Stimulated activated CD4-positive, alpha-beta T cell treated with anti-CD3 and anti-CD28 coated beads, Interleukin-1b, Interleukin-23, amount 100 ng/mL, for 1 hour (primary cell): ENCODE data around the gene GVQW3.

Experiments
- DNase-seq, 2 donors: peaks; one replicate each; pipeline ENCODE4 v3.0.0-alpha.2; 2020; ENCODE audit warnings: low read depth in 2 of 2

GVQW3 gene

GRCh38 chr11:76380977-76381719 lies at the start of gene GVQW3, which contains the start of gene THAP12:
Gene GVQW3 (plus strand): TSS chr11:76381323. CDS start chr11:76381829, 506 bp downstream.
Gene THAP12 (minus strand): TSS chr11:76381132. CDS start chr11:76380836, 296 bp downstream.
- DNase-seq = peak; percentile 89 to 95

- no peak for DNase-seq
These were observed 46.2 kb upstream of the GVQW3 start for GRCh38 chr11:76334826-76335389.

DNA sequence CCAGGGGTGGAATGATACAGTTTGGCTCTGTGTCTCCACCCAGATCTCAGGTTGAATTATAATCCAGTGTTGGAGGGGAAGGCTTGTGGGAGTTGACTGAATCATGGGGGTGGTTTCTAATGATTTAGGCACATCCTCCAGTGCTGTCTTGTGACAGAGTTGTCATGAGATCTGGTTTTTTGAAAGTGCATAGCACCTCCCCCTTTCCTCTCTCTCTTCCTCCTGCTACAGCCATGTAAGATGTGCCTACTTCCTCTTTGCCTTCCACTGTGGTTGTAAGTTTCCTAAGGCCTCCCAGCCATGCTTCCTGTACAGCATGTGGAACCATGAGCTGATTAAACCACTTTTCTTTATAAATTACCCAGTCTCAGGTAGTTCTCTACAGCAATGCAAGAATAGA lies 45.3 kb upstream of the GVQW3 start:
- DNase-seq = no peak

DNA sequence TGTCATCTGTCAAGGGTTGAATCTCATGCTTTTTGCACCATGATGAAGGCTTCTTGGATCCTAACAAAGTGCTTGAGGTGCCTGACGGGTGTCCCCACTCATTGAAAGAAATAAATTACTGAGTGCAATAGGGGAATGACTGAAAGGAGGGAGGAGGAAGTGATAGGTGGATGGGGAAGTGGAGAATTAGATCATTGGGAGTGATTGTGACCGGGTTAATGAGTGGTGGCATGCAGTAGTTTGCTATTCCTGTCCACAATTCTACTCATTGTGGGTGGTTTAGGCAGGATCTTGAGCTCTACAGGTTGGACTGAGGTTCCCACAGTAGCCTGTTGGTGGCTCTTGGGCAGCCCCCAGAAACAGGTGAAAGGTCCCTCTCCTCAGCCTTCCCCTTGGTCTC lies 44.5 kb upstream of the GVQW3 start:
- no peak for DNase-seq

GRCh38 chr11:76337469-76337868 lies 43.7 kb upstream of the GVQW3 start:
- no peak for DNase-seq

DNA sequence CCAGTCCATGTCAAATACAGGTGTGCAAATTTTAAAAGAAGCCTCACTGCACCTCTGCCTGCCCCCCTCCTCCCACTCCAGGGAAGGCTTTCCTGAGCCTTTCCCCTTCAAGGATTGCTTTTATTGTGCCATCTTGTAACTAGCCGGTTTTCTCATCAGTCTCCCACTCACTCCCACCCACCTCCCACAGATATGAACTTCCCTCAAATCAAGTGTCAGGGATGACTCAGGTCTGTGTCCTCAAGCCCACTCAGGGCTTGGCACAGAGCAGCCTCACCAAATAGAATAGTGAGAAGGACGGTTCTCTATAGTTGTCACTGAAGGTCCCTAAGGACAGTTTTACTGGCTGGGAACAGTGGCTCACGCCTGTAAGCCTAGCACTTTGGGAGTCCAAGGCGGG lies 43.2 kb upstream of the GVQW3 start:
- DNase-seq = no peak

DNA sequence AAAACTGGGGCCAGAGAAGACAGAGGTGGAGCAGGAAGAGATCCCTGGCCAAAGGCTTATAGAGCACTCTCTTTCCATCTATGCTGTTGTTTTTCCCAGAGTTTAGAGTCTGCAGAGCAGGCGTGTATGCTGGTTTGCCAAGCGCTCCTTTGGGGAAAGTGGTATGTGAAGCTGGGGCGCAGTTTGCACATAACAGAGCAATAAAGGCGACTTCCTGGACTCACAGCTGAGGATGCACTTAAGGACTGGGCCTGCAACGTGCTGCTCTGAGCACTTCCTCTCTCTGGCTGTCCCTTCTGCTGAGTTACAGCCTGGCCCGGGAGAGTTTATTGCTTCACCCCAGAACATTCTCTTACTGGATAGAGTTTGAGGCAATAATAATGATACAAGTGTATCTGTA lies 41.9 kb upstream of the GVQW3 start:
- DNase-seq = no peak

- no peak for DNase-seq
These were observed 33.7 kb upstream of the GVQW3 start for GRCh38 chr11:76347466-76347865.

GRCh38 chr11:76348348-76348747 lies 32.8 kb upstream of the GVQW3 start:
- DNase-seq = no peak

DNA sequence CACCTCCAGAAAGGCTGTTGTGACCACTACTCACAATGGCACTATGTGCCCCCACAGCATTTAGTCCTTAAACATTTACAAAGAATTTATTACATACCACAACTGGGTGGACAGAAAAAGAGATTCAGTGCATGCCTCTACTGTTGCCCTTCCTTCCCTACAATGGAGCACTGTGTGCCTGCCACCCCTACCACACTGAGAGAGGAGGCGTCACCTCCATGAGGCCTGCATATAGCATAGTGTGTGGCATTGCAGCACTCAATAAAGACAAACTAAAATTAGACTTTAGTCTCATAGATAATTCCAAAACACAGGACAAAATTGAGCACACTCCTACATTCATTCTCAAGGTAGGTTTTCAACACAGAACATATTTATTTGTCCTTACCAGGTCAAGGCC lies 26.0 kb upstream of the GVQW3 start:
- DNase-seq = no peak

GRCh38 chr11:76361374-76361773 lies 19.7 kb upstream of the GVQW3 start:
- DNase-seq = no peak

DNA sequence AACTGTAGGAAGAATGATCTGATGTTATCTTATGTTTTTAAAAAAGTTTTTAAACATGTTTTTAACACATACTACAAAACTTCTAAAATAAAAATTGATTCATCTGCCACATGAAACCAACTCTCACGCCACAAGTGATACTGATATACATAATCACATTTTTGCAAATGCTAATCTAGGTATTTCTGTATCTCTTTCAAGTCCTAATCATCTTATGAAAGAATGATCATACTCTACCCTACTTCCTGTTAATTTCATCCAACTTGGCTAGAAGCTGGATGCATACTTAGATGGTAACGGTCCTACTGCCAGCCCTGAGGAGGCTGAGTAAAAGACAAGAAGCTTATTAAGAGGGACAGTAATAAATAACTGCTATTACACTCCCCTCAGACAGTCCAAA lies 19.3 kb upstream of the GVQW3 start:
- DNase-seq = no peak

GRCh38 chr11:76362716-76363115 lies 18.4 kb upstream of the GVQW3 start:
- DNase-seq = no peak

- DNase-seq = no peak
These were observed 16.0 kb upstream of the GVQW3 start for GRCh38 chr11:76365038-76365679.

GRCh38 chr11:76368490-76368889 lies 12.6 kb upstream of the GVQW3 start:
- no peak for DNase-seq

DNA sequence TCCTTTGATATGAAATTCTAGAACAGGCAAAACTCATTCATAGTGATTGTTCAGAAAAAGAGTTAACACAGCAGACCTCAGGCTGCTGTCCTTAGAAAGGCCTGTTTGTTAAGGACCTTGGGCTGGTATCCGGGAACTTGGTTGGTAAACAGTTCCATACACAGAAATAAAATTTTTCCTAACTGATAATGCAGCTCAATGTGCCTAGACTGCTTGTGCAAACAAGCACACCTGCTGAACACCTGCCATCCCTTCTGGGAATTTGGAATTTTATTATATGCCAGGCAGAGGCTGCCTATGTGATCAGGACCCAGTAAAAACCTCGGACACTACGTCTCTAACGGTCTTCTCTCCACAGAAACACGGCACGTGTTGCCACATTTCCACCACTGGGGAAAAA lies 11.7 kb upstream of the GVQW3 start:
- no peak for DNase-seq

DNA sequence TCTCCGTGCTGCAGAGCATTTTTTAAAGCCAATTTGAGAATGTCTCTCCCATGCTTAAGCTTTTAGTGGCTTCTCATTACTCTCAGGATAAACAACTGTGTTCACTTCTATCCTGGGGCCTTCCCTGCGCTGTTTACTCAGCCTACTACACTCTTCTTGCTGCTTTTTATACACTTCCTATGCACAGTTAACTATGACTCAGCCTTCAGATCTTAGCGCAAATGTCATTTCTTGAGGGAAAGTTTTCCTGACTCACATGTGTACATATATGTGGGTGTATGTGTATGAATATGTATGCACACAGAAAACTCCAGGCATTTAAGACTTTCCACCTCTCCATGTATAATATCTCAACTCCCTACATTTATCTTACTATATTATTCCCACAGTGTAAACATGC lies 10.0 kb upstream of the GVQW3 start:
- peak in 1 of 2 donors; percentile 7 for DNase-seq

DNA sequence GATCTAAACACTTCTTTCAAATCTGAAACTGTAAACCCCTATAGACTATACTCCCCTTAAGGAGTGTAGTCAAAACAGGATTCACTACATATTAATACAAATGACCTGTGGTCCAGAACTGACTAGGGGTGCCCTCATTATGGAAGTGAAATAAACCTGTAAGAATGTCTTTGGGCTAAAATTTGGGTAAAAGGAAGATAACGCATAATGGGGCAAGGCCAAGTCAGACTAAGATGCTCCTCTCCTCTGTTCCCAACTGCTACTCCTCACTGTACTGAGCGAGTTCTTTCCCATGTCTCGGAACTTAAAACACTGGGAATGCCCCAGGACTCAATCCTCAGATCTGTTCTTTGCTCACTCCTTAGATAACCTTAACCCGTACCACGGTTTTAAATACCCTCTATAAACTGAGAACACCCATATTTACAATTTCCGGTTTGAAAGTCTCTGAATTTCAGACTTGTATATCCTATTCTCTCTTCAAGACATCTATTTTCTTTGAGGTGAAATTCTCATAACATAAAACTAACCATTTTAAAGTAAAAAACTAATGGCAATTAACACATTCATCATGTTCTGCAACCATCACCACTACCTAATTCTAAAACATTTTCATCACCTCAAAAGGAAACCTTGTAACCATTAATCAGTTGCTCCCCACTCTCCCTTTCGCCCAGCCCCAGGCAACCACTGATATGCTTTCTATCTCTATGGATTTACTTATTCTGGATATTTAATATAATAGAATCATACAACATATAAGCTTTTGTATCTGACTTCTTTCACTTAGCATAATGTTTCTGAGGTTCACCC lies 4.2 kb upstream of the GVQW3 start:
- no peak for DNase-seq

DNA sequence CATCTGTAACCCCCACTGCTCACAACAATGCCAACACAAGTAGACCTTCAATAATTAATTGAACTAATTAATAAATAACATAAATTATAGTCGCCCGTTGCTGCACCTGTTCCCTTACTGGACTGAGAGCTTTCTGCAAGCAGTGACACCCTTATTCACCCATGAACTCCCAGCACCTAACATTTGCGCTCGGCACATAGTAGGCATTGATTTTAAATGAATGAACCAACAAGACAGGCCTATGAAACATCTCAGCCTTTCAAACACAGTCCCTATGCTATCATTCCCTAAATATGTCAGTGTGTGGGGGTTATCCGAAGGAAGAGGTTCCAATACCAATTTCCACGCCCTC lies 1.3 kb upstream of the GVQW3 start:
- no peak for DNase-seq

- DNase-seq = peak; percentile 4 to 24
These were observed 755 bp upstream of the GVQW3 start for GRCh38 chr11:76380159-76380976.

DNA sequence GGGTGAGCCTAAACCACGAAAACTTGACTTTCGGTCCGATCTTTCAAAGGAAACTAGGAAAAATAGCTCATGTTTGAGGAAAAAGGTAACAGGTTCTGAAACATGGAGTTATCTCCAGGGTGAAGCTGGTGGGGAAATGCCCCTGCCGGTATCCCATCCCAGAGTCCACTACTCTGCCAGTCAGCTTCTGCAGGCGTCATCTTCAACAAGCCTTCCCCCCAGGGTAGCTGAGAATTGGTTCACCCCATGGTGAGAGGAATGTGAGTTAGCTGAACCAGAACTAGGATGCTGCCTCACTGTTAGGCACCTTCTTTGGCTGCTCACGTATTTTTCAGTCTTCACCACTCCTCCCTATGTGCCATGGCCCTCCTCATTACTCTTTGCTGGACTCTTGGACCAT lies 1.1 kb downstream of the GVQW3 start:
- DNase-seq = no peak

DNA sequence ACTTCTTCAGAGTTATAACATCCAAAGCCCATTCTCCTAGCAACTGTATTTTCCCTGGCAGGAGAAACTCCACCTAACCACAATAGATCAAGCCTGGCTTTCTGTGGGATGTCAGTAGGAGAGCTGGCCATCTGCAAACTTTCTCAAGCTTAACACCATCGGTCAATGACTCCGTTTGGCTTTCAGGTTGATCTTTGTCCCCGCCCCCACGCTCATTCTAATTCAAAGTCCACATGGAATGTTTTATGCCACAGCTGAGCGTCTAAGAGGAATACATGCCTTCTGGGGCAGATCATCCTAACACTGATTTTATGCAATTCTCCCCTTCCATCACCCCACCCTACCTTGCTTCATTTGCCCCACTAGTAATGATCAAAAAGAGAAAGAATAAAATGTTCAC lies 4.8 kb downstream of the GVQW3 start:
- no peak for DNase-seq
